Measurements from ENCODE around the gene PHAF1. TPM values are rescaled to one million over a fixed set of nuclear protein-coding genes. Genes with fewer than 3 reads are reported as not detected.

Gene PHAF1
- 9.6 and 12.0 TPM in 2 replicates for total RNA-seq (ENCODE audit: low replicate concordance)

DNA sequence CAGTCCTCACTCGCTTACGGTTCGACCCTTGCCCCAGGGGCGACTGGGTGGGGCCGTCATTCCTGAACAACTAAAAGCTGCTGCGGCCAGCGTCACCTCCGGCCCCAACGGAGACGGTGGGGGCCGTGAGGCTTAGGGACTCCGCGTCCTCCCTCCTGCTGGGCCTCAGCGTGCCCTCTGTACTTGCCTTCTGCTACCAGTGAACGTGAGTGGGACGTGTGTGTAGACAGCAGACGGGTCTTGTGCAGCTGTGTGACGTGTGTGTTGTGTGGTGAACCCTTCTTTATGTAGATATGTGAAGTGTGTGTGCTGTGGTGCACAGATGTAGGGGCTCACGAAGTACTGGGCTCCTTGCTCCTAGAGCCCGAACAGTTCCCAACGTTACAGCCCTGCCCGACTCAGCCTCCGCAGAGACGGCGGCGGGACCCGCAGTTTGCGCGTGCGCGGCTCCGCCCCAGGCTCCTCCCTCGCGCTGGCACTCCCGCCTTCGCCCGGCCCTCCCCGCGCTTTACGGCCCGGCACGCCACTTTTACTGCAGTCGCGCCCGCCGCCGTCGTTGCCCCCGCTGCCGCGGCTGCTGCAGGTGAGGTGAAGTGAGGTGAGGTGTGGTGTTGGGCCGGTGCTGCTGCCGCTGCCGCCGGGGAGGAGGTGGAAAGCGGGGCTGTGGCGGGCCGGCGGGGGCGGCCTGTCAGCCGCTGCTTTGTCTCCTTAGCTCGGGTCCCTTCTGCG lies at the start of gene PHAF1:
Gene PHAF1 (plus strand): TSS at position 535 of the 729 bp plus-strand sequence. CDS start 235 bp downstream, outside the sequence.

DNA sequence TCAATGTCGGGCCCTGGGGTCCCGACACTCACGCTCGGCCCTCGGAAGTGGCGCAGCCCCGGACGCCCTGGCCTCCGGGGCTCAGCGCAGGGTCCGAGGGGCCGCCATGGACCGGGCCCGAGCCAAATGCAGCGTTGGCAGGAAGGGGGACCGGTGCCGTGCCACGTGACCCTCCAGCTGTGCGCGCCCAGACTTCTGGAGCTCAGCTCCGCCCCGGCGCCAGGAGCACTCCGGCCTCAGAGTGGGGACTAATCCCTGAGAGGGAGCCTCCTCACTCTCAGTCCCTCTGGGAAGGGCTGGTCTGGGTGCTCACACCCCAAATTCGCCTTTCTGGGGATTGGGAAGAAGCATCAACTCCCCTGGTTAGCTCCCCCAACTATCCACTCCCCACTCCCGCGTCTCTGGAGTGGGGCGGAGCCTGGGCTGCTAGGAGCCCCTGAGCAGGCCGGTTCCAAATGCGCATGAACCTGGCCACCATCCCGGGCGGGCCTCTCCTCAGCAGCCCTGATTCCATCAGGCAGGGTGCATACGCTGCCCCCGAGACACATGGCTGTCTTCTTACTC lies 41.2 kb downstream of the PHAF1 start, which contains the start of gene B3GNT9:
Gene B3GNT9 (minus strand): TSS at position 166 of the 564 bp plus-strand sequence. CDS start 513 bp downstream, outside the sequence.

DNA sequence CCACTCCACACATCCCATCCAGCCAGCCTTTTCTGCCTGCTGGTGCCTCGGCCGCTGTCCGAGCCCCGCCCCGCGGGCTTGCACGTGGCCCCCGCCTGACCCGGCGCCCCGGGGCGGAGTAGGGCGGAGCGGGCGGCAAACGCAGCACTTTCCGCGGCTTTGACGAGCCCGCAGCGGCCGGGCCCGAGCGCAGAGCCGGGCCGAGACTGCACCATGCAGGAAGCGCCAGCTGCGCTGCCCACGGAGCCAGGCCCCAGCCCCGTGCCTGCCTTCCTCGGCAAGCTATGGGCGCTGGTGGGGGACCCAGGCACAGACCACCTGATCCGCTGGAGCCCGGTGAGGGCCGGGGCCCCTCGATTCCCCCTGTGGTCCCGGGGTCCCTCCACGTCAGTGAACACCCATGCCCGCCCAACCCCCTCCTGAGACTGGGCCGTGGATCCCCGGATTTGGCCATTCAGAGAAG lies 54.9 kb downstream of the PHAF1 start, which contains the start of gene HSF4:
Gene HSF4 (plus strand): TSS at position 147 of the 463 bp plus-strand sequence. CDS start 67 bp downstream, at position 214.

DNA sequence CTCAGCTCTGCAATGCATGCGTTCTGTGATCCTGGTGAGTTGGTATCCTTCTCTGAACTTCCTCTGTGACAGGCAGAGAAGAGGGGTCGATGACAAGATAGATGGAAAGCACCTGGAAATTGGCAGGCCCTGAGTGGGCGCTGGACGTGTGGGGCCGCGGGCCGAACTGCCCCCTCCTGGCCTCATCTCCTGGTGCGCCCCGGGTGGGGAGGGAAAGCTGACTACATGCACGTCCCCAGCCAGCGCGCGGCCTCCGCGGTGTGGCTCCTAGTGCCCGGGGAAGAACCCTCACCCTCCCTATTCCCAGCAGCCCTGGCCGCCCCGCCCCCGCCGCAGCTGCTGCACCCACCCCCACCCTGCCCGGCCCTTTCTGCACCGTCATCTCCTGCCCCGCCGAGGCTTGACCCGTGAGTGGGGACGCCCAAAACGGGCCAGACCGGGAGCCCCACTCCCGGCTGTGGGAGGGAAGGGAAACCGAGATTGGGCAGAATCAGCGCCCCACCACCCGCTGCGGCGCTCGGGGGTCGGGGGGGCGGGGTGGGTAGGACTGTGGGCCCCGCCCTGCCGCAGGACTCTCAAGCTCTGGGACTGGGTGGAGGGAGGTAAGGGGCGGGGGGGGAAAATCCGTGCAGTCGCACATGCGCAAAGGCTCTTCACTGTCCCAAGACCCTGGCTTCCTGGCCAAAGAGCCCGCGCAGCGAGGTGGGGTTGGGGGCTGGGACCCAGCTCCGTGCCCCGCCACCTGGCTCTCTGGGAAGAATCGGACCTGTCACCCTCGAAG lies 60.6 kb downstream of the PHAF1 start, which contains the start of gene NOL3:
Gene NOL3 (plus strand): TSS at position 371 of the 781 bp plus-strand sequence.

DNA sequence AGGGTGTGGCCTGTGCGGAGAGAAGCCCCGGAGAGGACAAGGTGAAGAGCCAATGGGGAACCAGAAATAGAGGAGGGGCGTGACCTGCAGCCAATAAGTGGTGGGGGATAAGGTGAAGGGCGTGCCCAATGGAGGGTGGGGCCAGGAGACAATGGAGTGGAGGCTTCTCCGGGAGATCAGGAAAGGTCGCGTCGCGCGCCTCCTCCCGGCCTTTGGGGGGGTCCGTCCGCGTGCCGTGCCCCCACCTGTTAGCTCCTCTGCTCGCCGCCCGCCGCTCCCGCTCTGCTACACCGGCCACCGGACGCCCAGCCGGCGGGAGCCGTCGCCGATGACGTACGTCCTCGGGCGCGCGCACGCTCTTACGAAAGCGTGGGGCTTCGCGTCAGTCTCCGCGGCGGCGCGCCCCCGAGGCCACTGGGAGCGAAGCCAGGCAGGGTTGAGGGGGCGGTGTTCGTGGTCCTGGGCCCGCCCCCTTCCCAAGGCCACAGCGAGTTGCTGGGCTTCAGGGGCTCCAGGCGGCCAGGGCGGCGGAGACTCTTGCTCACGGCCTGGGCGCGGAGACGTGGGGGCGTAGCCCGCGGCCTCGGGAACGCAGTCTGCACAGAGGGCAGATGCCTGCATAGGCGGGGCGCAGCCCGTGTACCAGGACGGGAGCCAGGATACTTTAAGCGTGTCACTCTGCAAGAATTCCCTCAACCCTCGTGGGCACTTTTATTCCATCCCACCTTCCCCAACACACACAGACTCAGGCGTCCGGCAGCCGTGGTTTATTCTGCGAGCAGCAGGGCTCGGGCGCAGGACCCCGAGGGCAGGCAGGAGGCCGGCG lies 74.1 kb downstream of the PHAF1 start, which contains the start of gene MATCAP1:
Gene MATCAP1 (minus strand): TSS at position 337 of the 826 bp plus-strand sequence. CDS start 3,353 bp downstream, outside the sequence.

DNA sequence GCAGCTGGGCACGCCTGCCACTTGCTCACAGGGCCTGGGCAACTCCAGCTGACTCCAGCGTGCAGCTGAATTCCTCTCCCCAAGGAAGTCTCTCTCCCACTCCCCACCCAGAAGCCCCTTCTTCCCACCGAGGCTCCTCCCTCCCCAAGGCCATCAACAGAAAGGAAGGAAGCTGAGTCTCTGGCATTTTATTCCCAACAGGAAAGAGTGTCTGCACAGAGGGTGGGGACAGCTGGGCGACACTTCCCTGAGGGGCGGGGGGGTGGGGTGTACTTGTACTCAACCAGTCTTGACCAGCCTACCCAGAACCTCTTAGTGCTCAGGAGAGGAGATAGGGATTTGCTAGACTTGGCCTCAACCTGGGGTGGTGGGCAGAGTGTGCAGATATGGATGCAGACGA lies 80.3 kb downstream of the PHAF1 start, which contains the start of gene EXOC3L1:
Gene EXOC3L1 (minus strand): TSS at position 96 of the 400 bp plus-strand sequence. CDS start 460 bp downstream, outside the sequence.

DNA sequence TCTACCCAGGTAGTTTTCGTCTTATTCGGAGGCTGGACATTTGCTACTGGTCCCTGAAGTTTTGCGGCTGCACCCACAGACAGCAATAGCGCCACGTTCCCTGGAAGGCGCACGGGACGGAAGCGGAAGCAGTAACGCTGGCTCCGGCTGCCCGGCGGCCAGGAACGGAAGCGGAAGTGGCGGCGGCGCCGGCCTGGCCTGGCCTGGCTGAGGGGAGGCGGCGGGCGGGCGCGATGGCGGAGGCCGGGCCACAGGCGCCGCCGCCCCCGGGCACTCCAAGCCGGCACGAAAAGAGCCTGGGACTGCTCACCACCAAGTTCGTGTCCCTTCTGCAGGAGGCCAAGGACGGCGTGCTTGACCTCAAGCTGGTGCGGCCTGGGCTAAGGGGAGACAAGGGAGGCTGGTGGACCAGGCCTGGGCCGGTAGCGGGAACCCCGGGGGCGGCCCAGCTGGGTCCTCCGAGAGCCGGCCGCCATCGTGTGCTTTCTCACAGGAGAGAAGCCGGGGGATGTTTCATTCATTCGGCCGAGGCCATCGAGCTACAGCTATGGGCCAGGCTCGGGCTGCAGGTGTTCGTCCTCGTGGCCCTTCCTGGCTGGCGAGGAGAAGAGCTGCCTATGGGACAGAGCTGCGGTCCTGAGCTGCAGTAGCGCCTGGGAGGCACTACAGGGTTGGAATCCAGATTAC lies 82.4 kb downstream of the PHAF1 start, which contains the start of gene E2F4:
Gene E2F4 (plus strand): TSS at position 161 of the 687 bp plus-strand sequence. CDS start 73 bp downstream, at position 234.

Other genes with a start within 250 kb of the PHAF1 start
- gene PDP2, start 229.4 kb upstream of the PHAF1 start, total RNA-seq (ENCODE audit: low replicate concordance): 5.4 and 6.5 TPM in 2 replicates
- under 0.01 TPM in 1 of 2 replicates, not detected in the other for gene CDH16, start 191.1 kb upstream of the PHAF1 start, total RNA-seq (ENCODE audit: low replicate concordance)
- gene RRAD, start 184.4 kb upstream of the PHAF1 start, total RNA-seq (ENCODE audit: low replicate concordance): 6.6 and 22.5 TPM in 2 replicates
- gene CIAO2B, start 175.5 kb upstream of the PHAF1 start, total RNA-seq (ENCODE audit: low replicate concordance): 244 and 278 TPM in 2 replicates
- 14.9 and 18.0 TPM in 2 replicates for gene CES2, start 174.4 kb upstream of the PHAF1 start, total RNA-seq (ENCODE audit: low replicate concordance)
- gene CES3, start 148.7 kb upstream of the PHAF1 start, total RNA-seq (ENCODE audit: low replicate concordance): under 0.01 and 0.38 TPM in 2 replicates
- gene CES4A, start 121.4 kb upstream of the PHAF1 start, total RNA-seq (ENCODE audit: low replicate concordance): 0.90 and 3.3 TPM in 2 replicates
- 92.9 and 108 TPM in 2 replicates for gene CBFB, start 80.8 kb upstream of the PHAF1 start, total RNA-seq (ENCODE audit: low replicate concordance)
- 26.5 and 26.8 TPM in 2 replicates for gene B3GNT9, start 41.1 kb downstream of the PHAF1 start, total RNA-seq (ENCODE audit: low replicate concordance)
- 19.4 TPM in 2 replicates for gene TRADD, start 50.0 kb downstream of the PHAF1 start, total RNA-seq (ENCODE audit: low replicate concordance)
- gene FBXL8, start 50.0 kb downstream of the PHAF1 start, total RNA-seq (ENCODE audit: low replicate concordance): 7.2 and 8.4 TPM in 2 replicates
- 2.9 and 31.7 TPM in 2 replicates for gene HSF4, start 54.8 kb downstream of the PHAF1 start, total RNA-seq (ENCODE audit: low replicate concordance)
- 18.0 and 38.0 TPM in 2 replicates for gene NOL3, start 60.6 kb downstream of the PHAF1 start, total RNA-seq (ENCODE audit: low replicate concordance)
- gene MATCAP1, start 74.0 kb downstream of the PHAF1 start, total RNA-seq (ENCODE audit: low replicate concordance): 12.7 and 20.0 TPM in 2 replicates
- 0.47 TPM in 1 of 2 replicates, not detected in the other for gene EXOC3L1, start 80.2 kb downstream of the PHAF1 start, total RNA-seq (ENCODE audit: low replicate concordance)
- 27.5 and 31.9 TPM in 2 replicates for gene E2F4, start 82.2 kb downstream of the PHAF1 start, total RNA-seq (ENCODE audit: low replicate concordance)
- 0.12 and 0.45 TPM in 2 replicates for gene ELMO3, start 89.2 kb downstream of the PHAF1 start, total RNA-seq (ENCODE audit: low replicate concordance)
- 34.5 and 36.6 TPM in 2 replicates for gene TMEM208, start 117.2 kb downstream of the PHAF1 start, total RNA-seq (ENCODE audit: low replicate concordance)
- 7.4 and 11.6 TPM in 2 replicates for gene FHOD1, start 137.5 kb downstream of the PHAF1 start, total RNA-seq (ENCODE audit: low replicate concordance)
- gene SLC9A5, start 139.0 kb downstream of the PHAF1 start, total RNA-seq (ENCODE audit: low replicate concordance): 0.23 and 1.5 TPM in 2 replicates
- gene PLEKHG4, start 169.6 kb downstream of the PHAF1 start, total RNA-seq (ENCODE audit: low replicate concordance): 2.0 and 11.7 TPM in 2 replicates
- gene KCTD19, start 216.8 kb downstream of the PHAF1 start, total RNA-seq (ENCODE audit: low replicate concordance): not detected in 2 replicates
- not detected in 2 replicates for gene LRRC36, start 216.9 kb downstream of the PHAF1 start, total RNA-seq (ENCODE audit: low replicate concordance)